Natural killer cell (primary cell): ENCODE results near the gene RYR3. TPM values are rescaled to one million over a fixed set of nuclear protein-coding genes. Genes with fewer than 3 reads are reported as not detected.

Source experiments
- ATAC-seq, 3 donors: fragments of 150-1000 bp in 2 of 3; fragments of 200-7000 bp in 1 of 3; cut with Tn5 transposase; 1 replicate in 1 of 3; 2 replicates in 2 of 3; pipeline ENCODE4 v1.10.0; 2021; ENCODE audit warnings: mild to moderate bottlenecking in 2 of 3, moderate library complexity in 2 of 3
- DNase-seq, 2 donors: peaks; one replicate each; pipeline versions ENCODE4 v3.0.0 to v3.0.0-alpha.2; 2013 to 2021; ENCODE audit warnings: mixed read lengths in 1 of 2
- H3K27ac ChIP-seq: one replicate; pipeline ENCODE4 v1.5.1; 2013; ENCODE audit warnings: mild to moderate bottlenecking, low read length
- H3K27me3 ChIP-seq: one replicate; pipeline ENCODE4 v1.6.1; 2013; ENCODE audit warnings: low read length; ENCODE audit not compliant: control insufficient read depth, insufficient read depth
- H3K36me3 ChIP-seq: one replicate; pipeline ENCODE4 v1.6.1; 2013; ENCODE audit warnings: low read length; ENCODE audit not compliant: control insufficient read depth, insufficient read depth
- H3K4me1 ChIP-seq: one replicate; pipeline ENCODE4 v1.6.1; 2013; ENCODE audit warnings: low read length; ENCODE audit not compliant: control insufficient read depth, insufficient read depth
- H3K4me3 ChIP-seq: one replicate; pipeline ENCODE4 v1.5.1; 2013; ENCODE audit warnings: low read length
- H3K9me3 ChIP-seq: one replicate; pipeline ENCODE4 v1.6.1; 2013; ENCODE audit warnings: low read length; ENCODE audit not compliant: control insufficient read depth, insufficient read depth
- H3K27ac Mint-ChIP-seq, 2 donors: one replicate each; pipeline ENCODE4 v1.8.0; 2022; ENCODE audit warnings: mild to moderate bottlenecking in 2 of 2, mixed read lengths in 2 of 2, moderate library complexity in 1 of 2
- H3K27me3 Mint-ChIP-seq, 2 donors: one replicate each; pipeline ENCODE4 v1.8.0; 2022; ENCODE audit warnings: low read depth in 2 of 2, mixed read lengths in 2 of 2
- H3K36me3 Mint-ChIP-seq: one replicate; pipeline ENCODE4 v1.8.0; 2022; ENCODE audit warnings: mixed read lengths
- H3K4me1 Mint-ChIP-seq, 2 donors: one replicate each; pipeline ENCODE4 v1.8.0; 2022; ENCODE audit warnings: mixed read lengths in 2 of 2
- H3K4me3 Mint-ChIP-seq: one replicate; pipeline ENCODE4 v1.8.0; 2022; ENCODE audit warnings: mild to moderate bottlenecking, moderate library complexity, mixed read lengths
- H3K9me3 Mint-ChIP-seq, 2 donors: one replicate each; pipeline ENCODE4 v1.8.0; 2022; ENCODE audit warnings: mixed read lengths in 2 of 2
- CTCF ChIP-seq: fragments of 200-600 bp; IDR thresholded peaks from one replicate; pipeline ENCODE4 v1.8.0; 2022; ENCODE audit warnings: antibody characterized with exemption
- WGBS: methylation state at CpG from one replicate; pipeline ENCODE4 v1.1.7; 2013; ENCODE audit warnings: missing lambda C conversion rate; ENCODE audit not compliant: insufficient coverage; 5-methylcytosine and 5-hydroxymethylcytosine counted together
- intact Hi-C: fragments of 100-400 bp; cut with micrococcal nuclease; formaldehyde crosslinking; loops from one replicate; pipeline ENCODE4 v1.14.2; 2022
- total RNA-seq, 4 donors: library from RNA; stranded (reverse); fragments of 120-200 nt in 1 of 4; gene quantifications; one replicate each; pipeline versions ENCODE4 v1.2.3 to v1.2.4, GENCODE V29; 2013 to 2022

The RYR3 gene
- total RNA-seq, 3 donors from 2014 or later (not counting 1 experiment from before 2014, with no cell fraction given): 0.09 to 6.2 TPM; not detected in 1

GRCh38 chr15:33545866-33546265, 235.1 kb downstream of the RYR3 start:
- Mint-ChIP-seq H3K4me3 (no peak overlapping the region), H3K4me1 (no peaks in the 10 kb centered on the region), H3K27me3 (peaks cover 0 to 3% of the 10 kb centered on the region in 2 donors), H3K27ac (no peak overlapping the region), H3K36me3 (no peaks in the 10 kb centered on the region), H3K9me3 (no peaks in the 10 kb centered on the region)
- DNase-seq (no peak), ATAC-seq (no peak)
- Histone ChIP-seq H3K4me1 (no peaks in the 10 kb centered on the region), H3K27ac (no peak overlapping the region), H3K4me3 (no peak overlapping the region), H3K36me3 (no peaks in the 10 kb centered on the region), H3K27me3 (no peaks in the 10 kb centered on the region), H3K9me3 (no peaks in the 10 kb centered on the region)
- WGBS: 83% methylated on average over 3 of the region's 3 CpGs
- intact Hi-C loops: no loop called here
- TF ChIP-seq CTCF: no peak

DNA sequence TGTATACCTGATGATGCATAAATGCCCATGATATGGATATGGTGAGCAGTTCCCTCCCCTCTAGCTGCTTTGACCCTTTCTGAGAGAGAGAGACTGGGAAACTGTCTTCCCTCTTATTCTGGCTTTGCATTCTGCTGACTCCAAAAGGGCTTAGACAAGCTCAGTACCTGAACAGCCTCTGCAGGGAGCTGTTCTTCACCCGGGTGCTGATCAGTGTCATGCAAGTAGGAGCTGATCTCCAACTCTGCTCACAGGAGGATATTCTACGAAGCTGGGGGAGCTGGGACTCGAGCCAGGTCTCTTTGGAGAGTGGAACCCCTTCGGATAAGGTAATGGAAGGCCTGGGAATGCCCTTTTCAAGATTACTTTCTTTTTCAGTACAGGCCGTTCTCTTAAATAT, 237.1 kb downstream of the RYR3 start:
- ATAC-seq (no peak), DNase-seq (no peak)
- peaks cover 0 to 3% of the 10 kb centered on the region in 2 donors for H3K27me3 Mint-ChIP-seq
- H3K4me3 Mint-ChIP-seq: no peak overlapping the region
- H3K36me3 ChIP-seq: no peaks in the 10 kb centered on the region
- H3K36me3 Mint-ChIP-seq: no peaks in the 10 kb centered on the region
- no peak overlapping the region for H3K27ac ChIP-seq
- H3K4me1 Mint-ChIP-seq: no peaks in the 10 kb centered on the region
- no peak for TF ChIP-seq CTCF
- peaks cover 0 to under 1% of the 10 kb centered on the region in 2 donors for H3K9me3 Mint-ChIP-seq
- H3K27ac Mint-ChIP-seq: no peak overlapping the region
- intact Hi-C loops: no loop called here
- 52% methylated on average over 5 of the region's 5 CpGs for WGBS
- no peaks in the 10 kb centered on the region for H3K4me1 ChIP-seq
- no peak overlapping the region for H3K4me3 ChIP-seq
- no peaks in the 10 kb centered on the region for H3K9me3 ChIP-seq
- H3K27me3 ChIP-seq: no peaks in the 10 kb centered on the region

DNA sequence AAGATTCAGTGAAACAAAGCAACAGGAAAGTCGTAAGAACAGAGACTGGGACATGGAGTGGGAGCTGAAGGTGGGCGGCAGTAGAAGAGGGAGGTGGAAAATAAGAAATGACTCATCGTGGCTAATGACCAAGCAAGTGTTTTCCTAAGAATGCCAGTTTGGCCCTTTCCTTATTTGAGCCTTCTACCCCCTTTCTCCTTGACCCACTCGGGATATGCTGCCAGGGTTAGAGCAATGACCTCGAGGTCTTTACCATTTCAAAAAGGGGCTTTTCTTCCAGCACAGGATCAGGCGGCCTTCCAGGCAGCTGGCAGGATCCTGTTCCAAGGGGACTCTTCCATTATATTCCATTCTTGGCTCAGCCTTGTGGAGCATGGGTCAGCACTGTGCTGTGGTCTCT, 241.1 kb downstream of the RYR3 start:
- no peak overlapping the region for H3K27ac ChIP-seq
- H3K36me3 ChIP-seq: no peaks in the 10 kb centered on the region
- H3K4me3 ChIP-seq: no peak overlapping the region
- H3K27me3 Mint-ChIP-seq: no peaks in the 10 kb centered on the region
- no peaks in the 10 kb centered on the region for H3K36me3 Mint-ChIP-seq
- H3K4me3 Mint-ChIP-seq: no peak overlapping the region
- no peak for ATAC-seq
- peaks cover 0 to 2% of the 10 kb centered on the region in 2 donors for H3K9me3 Mint-ChIP-seq
- H3K9me3 ChIP-seq: no peaks in the 10 kb centered on the region
- no peak for TF ChIP-seq CTCF
- no peaks in the 10 kb centered on the region for H3K27me3 ChIP-seq
- WGBS: 56% methylated on average over 6 of the region's 6 CpGs
- intact Hi-C loops: no loop called here
- H3K27ac Mint-ChIP-seq: no peak overlapping the region
- H3K4me1 ChIP-seq: no peaks in the 10 kb centered on the region
- H3K4me1 Mint-ChIP-seq: no peaks in the 10 kb centered on the region
- DNase-seq: no peak

DNA sequence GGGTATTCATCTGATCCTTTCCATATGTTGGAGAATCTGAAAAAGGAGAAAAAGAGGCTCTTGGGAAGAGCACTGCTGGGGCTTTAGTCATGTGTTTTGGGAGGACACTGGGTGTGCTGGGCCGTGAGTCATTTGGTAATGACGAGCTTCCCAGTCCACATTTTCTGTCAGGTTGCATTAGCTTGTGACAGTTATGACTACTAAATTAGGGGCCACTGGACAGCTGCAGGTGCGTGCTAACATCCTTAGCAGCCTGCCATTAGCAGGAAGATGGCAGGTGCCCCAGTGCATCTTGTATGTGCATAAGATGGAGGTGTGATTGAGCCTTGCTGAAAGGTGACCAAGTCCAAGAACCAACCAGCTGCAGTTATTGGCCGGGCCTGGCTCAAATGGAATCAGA, 242.4 kb downstream of the RYR3 start:
- H3K4me1 ChIP-seq: no peaks in the 10 kb centered on the region
- DNase-seq (no peak), ATAC-seq (no peak)
- Mint-ChIP-seq H3K27me3 (no peaks in the 10 kb centered on the region), H3K27ac (no peak overlapping the region), H3K4me1 (no peaks in the 10 kb centered on the region), H3K36me3 (no peaks in the 10 kb centered on the region), H3K4me3 (no peak overlapping the region), H3K9me3 (peaks cover 0 to 2% of the 10 kb centered on the region in 2 donors)
- WGBS: 88% methylated on average over 4 of the region's 4 CpGs
- H3K4me3 ChIP-seq: no peak overlapping the region
- no peak overlapping the region for H3K27ac ChIP-seq
- H3K9me3 ChIP-seq: no peaks in the 10 kb centered on the region
- H3K36me3 ChIP-seq: no peaks in the 10 kb centered on the region
- no peaks in the 10 kb centered on the region for H3K27me3 ChIP-seq
- no peak for TF ChIP-seq CTCF
- intact Hi-C loops: no loop called here
